KBM-7 (cell line): ENCODE data around the gene ANKRD60.

Experiments
- DNase-seq: peaks from one replicate; pipeline ENCODE4 v3.0.0-alpha.2; 2015
- in situ Hi-C: fragments of 300-500 bp; cut with MboI; formaldehyde crosslinking; loops from 2 replicates; pipeline ENCODE4 v1.14.3; 2020; ENCODE audit warnings: low sequenced_read_pairs, low pct_unique_long_range_greater_than_20kb, mixed read lengths

ANKRD60 gene

GRCh38 chr20:58228103-58228483 is 360 bp downstream of the ANKRD60 start:
- in situ Hi-C loops, result loop anchor here (25.0 kb wide), 1 partner anchor 609 kb away; no protein-coding TSS in a partner anchor
- no peak for DNase-seq

GRCh38 chr20:58227391-58228102 is 906 bp downstream of the ANKRD60 start:
- no peak for DNase-seq
- in situ Hi-C loops, result loop anchor here (25.0 kb wide), 1 partner anchor 610 kb away; no protein-coding TSS in a partner anchor

GRCh38 chr20:58225452-58226200 is 2.8 kb downstream of the ANKRD60 start:
- DNase-seq, result no peak
- in situ Hi-C loops, result loop anchor here (25.0 kb wide), 1 partner anchor 612 kb away; no protein-coding TSS in a partner anchor

GRCh38 chr20:58224974-58225373 is 3.5 kb downstream of the ANKRD60 start:
- DNase-seq, result no peak
- in situ Hi-C loops, result loop anchor here (25.0 kb wide), 1 partner anchor 612 kb away; no protein-coding TSS in a partner anchor

- in situ Hi-C loops, result no loop called here
- no peak for DNase-seq
These were observed 4.4 kb downstream of the ANKRD60 start for GRCh38 chr20:58224097-58224496.

GRCh38 chr20:58223358-58223941 is 5.0 kb downstream of the ANKRD60 start:
- DNase-seq, result no peak
- in situ Hi-C loops, result no loop called here

GRCh38 chr20:58222446-58222845 is 6.0 kb downstream of the ANKRD60 start:
- no peak for DNase-seq
- in situ Hi-C loops, result no loop called here

- in situ Hi-C loops, result no loop called here
- no peak for DNase-seq
These were observed 9.1 kb downstream of the ANKRD60 start for GRCh38 chr20:58219342-58219700.

GRCh38 chr20:58218665-58219341 is 9.7 kb downstream of the ANKRD60 start:
- in situ Hi-C loops, result no loop called here
- DNase-seq, result no peak

- in situ Hi-C loops, result no loop called here
- DNase-seq, result no peak
These were observed 12.1 kb downstream of the ANKRD60 start for GRCh38 chr20:58216334-58216733.

GRCh38 chr20:58215116-58215515 is 13.3 kb downstream of the ANKRD60 start:
- DNase-seq, result no peak

GRCh38 chr20:58214310-58214709 is 14.1 kb downstream of the ANKRD60 start:
- in situ Hi-C loops, result no loop called here
- no peak for DNase-seq

More at GRCh38 chr20:58215116-58215515, 13.3 kb downstream of the ANKRD60 start:
- in situ Hi-C loops, result no loop called here

GRCh38 chr20:58213716-58214115 is 14.7 kb downstream of the ANKRD60 start:
- in situ Hi-C loops, result no loop called here
- DNase-seq, result no peak

GRCh38 chr20:58213121-58213520 is 15.3 kb downstream of the ANKRD60 start:
- DNase-seq, result no peak
- in situ Hi-C loops, result no loop called here

GRCh38 chr20:58212636-58213035 is 15.8 kb downstream of the ANKRD60 start:
- DNase-seq, result no peak
- in situ Hi-C loops, result no loop called here

- in situ Hi-C loops, result no loop called here
- no peak for DNase-seq
These were observed 18.1 kb downstream of the ANKRD60 start for GRCh38 chr20:58210398-58210747.

GRCh38 chr20:58209652-58210397 is 18.6 kb downstream of the ANKRD60 start:
- DNase-seq, result peak; percentile 81
- in situ Hi-C loops, result no loop called here

- DNase-seq, result no peak
- in situ Hi-C loops, result no loop called here
These were observed 19.5 kb downstream of the ANKRD60 start for GRCh38 chr20:58208944-58209343.

- DNase-seq, result no peak
- in situ Hi-C loops, result no loop called here
These were observed 22.6 kb downstream of the ANKRD60 start for GRCh38 chr20:58205850-58206249.
